ENCODE results near the gene DYNC2LI1.

DYNC2LI1 gene

GRCh38 chr2:43818761-43819160 is 44.9 kb downstream of the DYNC2LI1 start:
- ATAC-seq (peak; percentile 88), DNase-seq (peak; percentile 48)

GRCh38 chr2:43819491-43820163 is 45.8 kb downstream of the DYNC2LI1 start:
- DNase-seq (no peak), ATAC-seq (no peak)

- ATAC-seq (no peak), DNase-seq (no peak)
Observed at GRCh38 chr2:43822839-43823238, 49.0 kb downstream of the DYNC2LI1 start.

DNA sequence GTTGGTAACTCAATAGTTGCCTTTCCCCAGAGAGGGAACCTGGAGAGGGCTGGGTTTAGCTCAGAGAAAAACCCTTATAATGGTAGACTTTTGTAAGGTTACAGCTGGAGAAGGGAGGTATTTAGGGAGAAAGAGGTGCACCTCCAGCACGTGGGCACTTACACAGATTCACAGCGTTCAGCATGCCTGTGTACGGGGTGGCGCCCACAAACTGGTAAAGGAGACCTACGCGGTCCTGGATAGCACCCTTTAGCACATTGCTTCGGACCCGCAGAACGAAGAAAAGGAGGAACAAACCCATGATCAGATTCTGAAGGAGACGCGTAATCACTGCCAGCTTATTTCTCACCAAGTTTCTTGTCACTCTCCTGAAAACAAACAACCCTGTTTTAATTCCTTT is 49.9 kb downstream of the DYNC2LI1 start:
- ATAC-seq: no peak
- DNase-seq: no peak

- DNase-seq: no peak
- no peak for ATAC-seq
Observed at GRCh38 chr2:43824512-43824911, 50.7 kb downstream of the DYNC2LI1 start.

GRCh38 chr2:43824951-43825493 is 51.2 kb downstream of the DYNC2LI1 start:
- no peak for DNase-seq

GRCh38 chr2:43825841-43826240 is 52.0 kb downstream of the DYNC2LI1 start:
- DNase-seq: no peak
- no peak for ATAC-seq

More at GRCh38 chr2:43824951-43825493, 51.2 kb downstream of the DYNC2LI1 start:
- ATAC-seq: no peak

GRCh38 chr2:43826305-43827250 is 52.7 kb downstream of the DYNC2LI1 start:
- DNase-seq: no peak
- no peak for ATAC-seq

GRCh38 chr2:43831543-43832294 is 57.9 kb downstream of the DYNC2LI1 start:
- no peak for DNase-seq
- peak; percentile 29 for ATAC-seq

GRCh38 chr2:43832457-43832856 is 58.6 kb downstream of the DYNC2LI1 start:
- no peak for DNase-seq
- ATAC-seq: peak; percentile 37

- ATAC-seq (no peak), DNase-seq (no peak)
Observed at GRCh38 chr2:43837033-43837432, 63.2 kb downstream of the DYNC2LI1 start.

GRCh38 chr2:43837831-43838559 is 64.2 kb downstream of the DYNC2LI1 start:
- DNase-seq (no peak), ATAC-seq (no peak)

DNA sequence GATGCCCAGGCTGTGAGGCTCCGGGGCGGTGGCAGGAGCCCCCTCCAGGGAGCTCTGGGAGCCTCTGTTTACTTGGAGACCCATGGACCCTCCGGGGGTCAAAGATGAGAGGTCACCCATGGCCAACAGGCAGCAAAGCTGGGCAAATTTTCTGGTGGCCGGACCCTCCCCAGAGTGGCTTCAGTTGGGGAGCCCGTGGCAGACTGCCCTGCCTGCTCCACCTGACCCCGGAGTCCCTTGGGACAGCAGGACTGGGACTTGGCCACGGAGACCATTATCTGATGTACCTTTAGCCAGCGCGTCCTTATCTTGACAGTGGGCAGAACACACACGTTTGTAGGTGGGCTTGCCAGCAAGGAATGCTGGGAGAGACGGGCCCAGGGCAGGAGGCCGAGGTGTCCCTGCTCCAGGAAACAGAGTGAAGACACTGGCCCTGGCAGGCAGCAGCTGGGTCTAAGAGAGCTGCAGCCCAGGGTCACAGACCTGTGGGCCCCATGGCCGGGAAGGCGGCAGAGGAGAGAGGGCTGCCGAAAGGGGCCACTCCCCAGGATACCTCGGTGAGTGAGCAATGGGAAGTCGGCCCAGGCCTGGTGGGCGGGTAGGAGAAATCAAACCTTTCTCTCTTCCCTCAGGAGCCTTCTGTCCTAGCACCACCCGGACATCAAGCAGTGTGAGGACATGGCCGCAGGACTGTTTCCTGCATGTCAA is 64.9 kb downstream of the DYNC2LI1 start, which contains the start of the genes ABCG5 and ABCG8:
Gene ABCG5, minus strand, starts transcription at position 280 of the 708 bp plus-strand sequence. Its CDS starts 160 bp downstream, at position 120.
Gene ABCG8, plus strand, starts transcription at position 412 of the 708 bp plus-strand sequence. Its CDS starts 83 bp downstream, at position 495.
- ATAC-seq: no peak
- no peak for DNase-seq

GRCh38 chr2:43839776-43840564 is 66.1 kb downstream of the DYNC2LI1 start:
- DNase-seq: no peak
- ATAC-seq: no peak

DNA sequence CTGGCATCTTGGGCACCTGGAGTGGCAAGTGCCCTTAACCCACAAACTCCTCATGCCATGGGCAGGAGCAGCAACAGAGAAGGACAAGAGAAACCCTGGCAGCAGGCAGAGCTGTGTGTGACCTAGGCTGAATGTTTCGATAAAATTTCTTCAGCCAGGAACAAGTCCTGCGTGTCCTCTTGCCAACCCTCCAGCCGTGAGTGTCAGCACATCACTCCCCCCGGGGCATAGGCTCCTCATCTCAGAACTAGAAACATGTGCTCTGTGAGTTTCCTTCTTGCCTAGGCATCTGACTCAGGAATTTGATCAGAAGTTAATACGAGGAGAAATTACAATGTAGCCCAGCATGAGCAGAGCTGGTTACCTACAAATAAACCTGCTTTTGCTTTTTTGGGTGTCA is 67.1 kb downstream of the DYNC2LI1 start:
- DNase-seq: no peak

GRCh38 chr2:43841949-43842865 is 68.4 kb downstream of the DYNC2LI1 start:
- DNase-seq (no peak), ATAC-seq (no peak)

More for the DNA sequence above, 67.1 kb downstream of the DYNC2LI1 start:
- no peak for ATAC-seq

GRCh38 chr2:43842866-43843226 is 69.0 kb downstream of the DYNC2LI1 start:
- DNase-seq: no peak
- no peak for ATAC-seq

- ATAC-seq: no peak
- no peak for DNase-seq
Observed at GRCh38 chr2:43845181-43845580, 71.3 kb downstream of the DYNC2LI1 start.
